GM19328 (cell line): ENCODE results near the gene AURKAIP1.
"Not testable (repeated sequence)": the region's sequence is repeated elsewhere in the genome, so short reads cannot be mapped to it uniquely, and the experiment has no call there.

Source experiments
- ATAC-seq: cut with Tn5 transposase; IDR thresholded peaks from one replicate; pipeline ENCODE4 v1.9.1; 2021; ENCODE audit warnings: mild to moderate bottlenecking, moderate library complexity; ENCODE audit not compliant: unreplicated experiment

Gene AURKAIP1

DNA sequence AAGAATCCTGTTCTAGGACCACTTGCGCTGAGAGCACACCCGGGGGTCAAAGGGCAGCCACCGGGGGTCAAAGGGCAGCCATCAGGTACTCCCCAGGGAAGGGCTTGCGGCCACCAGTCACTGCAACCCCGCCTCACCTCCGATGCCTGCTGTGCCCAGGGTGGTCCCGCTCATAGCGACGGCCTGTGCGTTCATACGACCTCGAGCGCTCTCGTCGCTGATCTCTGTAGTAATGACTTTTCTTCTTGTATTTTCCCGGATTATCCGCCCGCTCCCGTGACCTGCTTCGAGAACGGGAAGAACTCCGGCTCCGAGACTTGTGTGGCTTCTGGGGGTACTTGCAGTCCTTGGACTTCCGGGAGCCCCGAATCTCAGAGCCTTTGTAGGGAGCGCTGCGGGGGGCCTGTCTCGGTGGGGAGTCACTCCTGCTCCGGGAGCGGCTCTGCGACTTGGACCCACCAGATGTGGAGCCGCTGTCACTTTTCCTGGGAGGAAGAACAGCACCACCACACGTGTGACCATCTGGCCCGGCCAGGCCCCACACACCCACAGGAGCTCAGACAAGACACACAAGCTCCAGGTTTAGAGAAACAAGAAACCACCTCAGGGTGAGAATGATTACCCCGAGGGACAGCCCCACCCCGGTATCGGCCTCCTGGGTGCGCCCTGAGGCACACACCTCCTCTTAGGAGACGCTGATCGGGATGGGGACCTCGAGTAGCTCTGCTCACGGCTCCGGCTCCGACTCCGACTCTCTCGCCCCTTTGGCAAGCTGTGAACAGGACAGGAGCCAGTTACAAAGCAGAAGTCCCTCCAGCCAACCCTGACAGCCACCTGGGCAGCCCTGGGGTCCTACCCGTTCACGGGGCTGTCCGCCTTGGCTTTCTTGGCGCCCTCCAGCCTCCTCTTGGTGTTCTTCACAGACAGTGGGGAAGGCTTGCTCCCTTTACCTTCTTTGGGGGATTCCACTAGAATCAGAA, 12.4 kb upstream of the AURKAIP1 start:
- no peak for ATAC-seq

DNA sequence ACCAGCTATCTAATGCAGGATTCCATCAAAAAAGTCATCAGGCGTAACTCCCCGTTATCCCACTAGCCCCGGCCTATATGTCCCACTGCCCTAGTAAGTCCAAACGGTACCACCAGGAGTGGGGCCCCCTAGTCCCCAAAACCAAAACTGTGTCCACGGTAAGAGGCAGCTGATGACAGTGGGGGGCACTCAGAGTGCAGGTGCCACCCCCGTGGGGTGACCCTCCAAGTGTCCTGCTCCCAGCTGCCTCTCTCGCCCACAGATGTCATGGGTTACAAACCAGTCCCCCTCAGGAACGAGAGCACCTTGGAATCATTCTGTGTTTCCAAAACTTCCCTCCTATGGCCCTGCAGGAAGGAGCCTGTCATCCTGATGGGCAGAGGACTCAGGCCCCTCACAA, 10.9 kb upstream of the AURKAIP1 start:
- no peak for ATAC-seq

DNA sequence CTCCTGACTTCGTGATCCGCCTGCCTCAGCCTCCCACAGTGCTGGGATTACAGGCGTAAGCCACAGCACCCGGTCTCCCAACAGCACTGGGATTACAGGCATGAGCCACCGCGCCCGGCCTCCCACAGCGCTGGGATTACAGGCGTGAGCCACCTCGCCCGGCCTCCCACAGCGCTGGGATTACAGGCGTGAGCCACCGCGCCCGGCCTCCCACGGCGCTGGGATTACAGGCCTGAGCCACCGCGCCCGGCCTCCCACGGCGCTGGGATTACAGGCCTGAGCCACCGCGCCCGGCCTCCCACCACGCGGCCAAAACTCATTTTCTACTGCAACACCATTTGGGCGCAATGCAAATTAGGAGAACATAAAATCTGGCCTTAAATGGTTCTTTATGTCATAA, 10.3 kb upstream of the AURKAIP1 start:
- not testable (repeated sequence) for ATAC-seq

DNA sequence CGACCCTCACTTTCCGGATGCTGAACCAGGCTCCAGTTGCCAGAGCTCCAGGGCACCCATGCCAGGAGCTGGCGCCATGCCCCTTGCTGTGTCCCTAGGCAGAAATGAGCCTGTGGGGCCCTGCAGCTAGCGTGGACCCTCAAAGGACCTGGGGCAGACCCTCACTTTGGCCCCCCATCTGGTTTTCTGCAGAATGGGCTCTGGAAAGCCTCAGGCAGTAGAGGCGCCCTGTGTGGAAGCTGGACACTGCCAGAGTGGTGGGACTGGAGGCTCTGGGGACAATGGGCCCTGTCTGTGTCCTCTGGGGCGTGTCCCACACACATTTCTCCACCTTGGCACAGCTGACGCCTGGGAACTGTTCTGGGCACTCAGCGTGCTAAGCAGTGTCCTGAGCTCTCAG, 6.3 kb upstream of the AURKAIP1 start:
- no peak for ATAC-seq

DNA sequence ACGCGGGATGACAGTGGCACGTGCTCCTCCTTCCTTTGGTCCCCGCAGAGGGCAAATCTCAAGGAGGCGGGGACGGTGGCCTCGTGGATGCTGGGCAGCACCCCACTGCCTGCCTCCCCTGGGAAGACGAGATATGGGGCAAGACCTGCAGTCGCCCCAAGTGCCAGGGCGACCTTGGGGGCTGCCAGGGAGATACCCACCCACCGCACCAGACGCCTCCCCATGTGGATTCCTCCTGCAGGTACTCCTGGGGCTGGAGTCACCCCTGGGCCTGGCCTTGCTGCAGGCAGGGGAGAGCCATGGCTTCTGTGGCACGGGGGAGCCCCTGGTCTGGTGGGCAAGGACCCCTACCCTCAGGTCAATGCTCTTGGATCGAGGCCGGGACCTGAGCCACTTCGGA, 5.9 kb upstream of the AURKAIP1 start:
- no peak for ATAC-seq

DNA sequence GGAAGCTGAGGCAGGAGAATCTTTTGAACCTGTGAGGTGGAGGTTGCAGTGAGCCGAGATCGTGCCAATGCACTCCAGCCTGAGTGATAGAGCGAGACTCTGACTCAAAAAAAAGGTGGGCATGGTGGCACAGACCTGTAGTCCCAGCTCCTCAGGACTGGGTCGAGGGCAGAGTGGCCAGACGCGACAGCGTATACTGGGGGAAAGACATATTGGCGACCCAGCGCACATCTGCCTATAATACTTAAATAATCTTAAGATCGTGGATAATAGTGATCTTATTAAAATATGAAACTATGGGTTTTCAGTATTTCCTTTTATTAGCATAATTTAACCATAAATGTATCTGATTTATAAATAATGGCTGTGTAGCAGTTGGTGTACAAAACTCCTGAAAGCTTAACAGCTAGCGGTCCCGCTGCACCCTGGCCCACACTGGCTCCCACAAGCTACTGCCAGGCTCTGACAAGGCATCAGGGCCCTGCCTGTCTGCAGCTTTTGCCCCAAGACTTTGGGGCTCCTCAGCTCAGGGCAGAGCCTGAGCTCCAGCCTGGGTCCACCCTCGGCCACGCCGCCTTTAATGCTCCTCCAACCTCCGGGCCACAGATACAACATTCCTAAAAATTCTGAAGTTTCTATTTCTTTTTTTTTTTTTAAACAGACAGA, 2.7 kb upstream of the AURKAIP1 start:
- no peak for ATAC-seq

DNA sequence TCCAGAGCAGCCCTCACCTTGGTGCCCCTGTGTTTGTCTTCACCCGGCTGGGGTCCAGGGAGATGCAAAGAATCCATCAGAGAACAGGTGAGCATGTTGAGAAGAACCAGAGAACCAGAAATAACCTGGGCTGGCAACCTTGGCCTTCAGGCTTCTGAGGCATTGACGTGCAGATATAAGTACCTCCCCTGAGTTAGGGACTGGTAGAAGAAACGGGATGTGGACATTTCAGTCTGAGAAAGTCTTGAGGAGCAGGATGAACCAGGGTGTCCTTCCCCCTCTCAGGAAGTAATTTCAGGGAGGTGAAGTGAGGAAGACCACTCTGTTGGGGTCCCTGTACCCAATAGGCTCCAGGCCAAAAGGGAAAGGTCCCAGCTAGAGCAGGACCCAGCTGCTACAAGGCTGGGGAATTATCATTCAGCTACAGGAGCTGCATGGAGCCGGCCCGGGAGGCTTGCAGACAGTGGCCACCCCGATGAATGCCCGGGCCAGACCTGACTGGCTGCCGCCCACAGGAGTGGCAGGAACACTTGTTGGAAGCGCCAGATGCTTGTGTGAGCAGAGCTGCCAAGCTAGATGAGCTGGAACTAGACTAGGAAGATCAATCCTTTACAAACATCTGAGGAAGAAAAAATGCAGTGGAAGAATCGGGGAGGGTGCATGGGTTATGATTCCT, 1.7 kb upstream of the AURKAIP1 start:
- ATAC-seq = no peak

DNA sequence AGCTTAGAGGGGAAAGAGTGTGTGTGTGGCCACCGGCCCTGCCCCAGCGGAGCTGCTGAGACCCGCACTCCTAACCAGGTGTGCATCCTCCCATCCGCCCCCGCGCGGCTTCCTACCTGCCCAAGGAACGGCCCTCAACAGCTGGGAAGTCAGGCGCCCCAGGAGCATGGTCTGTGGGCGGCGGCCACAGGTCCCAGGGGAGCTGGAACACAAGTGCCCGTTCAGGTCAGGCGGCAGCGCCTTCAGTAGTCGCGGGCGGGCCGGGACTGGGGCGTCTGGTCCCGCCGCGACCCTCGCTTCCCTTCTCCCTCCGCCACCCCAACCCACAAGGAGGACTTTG, 448 bp downstream of the AURKAIP1 start:
- ATAC-seq = peak; percentile 1

DNA sequence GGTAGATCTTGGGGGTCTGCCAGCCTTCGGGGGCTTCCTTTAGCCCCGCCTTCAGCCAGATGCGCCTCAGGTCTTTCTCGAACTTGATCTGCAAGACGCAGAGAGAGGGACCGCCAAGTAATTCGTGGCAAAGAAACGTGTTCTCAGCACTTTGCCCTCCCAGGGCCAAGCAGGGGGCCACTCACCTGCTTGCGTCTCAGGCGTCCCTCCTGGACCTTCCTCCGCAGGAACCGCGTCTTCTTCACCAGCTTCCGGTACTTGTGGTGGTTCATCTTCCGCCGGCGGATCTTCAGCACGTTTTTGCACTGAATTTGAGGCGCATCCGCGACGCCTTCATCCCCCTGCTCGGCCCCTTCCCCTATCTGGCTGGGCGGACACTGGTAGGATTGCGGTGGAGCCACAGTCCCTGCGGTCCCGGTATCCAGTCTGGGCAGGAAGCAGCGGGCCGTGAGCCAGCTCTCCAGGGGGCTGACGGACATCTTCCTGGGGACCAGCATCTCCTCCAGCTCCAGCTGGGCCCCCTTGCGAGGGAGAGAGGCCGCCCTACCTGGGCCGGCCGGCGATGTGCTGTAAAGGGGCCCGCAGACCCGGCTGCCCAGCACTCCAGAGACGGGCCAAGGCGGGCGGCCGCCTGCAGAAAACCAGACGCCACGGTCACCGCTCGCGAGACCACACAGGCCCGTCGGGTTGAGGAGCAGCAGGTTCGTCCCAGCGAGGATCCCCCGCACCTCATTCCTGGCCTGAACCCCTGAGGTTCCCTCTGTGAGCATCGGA, 1.0 kb downstream of the AURKAIP1 start:
- ATAC-seq = no peak

DNA sequence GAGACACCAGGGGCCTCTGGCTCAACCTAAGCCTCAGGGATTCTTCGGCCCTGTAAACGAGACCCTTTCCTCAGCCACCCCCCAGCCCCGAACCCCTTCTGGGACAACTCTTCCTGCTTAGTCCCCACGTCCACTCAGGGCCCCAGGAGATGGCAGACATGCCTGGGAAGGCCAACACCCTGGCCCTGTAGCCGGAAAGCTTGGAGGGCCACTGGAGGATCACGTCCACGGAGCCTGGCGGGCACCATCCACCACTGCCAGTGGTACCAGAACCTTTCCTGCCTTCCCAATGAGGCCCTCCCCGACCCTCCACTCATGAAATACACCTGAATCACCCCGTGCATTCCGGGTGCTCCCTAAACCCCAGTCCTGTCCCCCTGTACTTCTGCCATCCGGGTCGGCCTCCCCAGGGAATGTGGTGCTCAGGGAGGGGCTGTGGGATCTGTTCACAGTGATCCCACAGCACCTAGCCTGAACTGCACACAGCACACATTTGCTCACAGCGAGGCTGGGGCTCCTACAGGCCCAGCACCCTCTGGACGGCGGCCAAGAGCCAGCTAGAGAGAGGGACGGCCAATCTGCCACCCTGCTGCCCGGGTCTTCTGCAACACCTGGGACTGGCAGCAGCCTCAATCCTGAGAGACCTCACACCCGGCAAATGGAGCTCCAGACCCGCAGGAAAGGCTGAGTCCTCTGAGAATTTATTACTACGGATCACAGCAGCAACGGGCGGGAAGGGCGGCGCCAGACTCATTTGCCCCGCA, 1.8 kb downstream of the AURKAIP1 start:
- ATAC-seq = no peak

DNA sequence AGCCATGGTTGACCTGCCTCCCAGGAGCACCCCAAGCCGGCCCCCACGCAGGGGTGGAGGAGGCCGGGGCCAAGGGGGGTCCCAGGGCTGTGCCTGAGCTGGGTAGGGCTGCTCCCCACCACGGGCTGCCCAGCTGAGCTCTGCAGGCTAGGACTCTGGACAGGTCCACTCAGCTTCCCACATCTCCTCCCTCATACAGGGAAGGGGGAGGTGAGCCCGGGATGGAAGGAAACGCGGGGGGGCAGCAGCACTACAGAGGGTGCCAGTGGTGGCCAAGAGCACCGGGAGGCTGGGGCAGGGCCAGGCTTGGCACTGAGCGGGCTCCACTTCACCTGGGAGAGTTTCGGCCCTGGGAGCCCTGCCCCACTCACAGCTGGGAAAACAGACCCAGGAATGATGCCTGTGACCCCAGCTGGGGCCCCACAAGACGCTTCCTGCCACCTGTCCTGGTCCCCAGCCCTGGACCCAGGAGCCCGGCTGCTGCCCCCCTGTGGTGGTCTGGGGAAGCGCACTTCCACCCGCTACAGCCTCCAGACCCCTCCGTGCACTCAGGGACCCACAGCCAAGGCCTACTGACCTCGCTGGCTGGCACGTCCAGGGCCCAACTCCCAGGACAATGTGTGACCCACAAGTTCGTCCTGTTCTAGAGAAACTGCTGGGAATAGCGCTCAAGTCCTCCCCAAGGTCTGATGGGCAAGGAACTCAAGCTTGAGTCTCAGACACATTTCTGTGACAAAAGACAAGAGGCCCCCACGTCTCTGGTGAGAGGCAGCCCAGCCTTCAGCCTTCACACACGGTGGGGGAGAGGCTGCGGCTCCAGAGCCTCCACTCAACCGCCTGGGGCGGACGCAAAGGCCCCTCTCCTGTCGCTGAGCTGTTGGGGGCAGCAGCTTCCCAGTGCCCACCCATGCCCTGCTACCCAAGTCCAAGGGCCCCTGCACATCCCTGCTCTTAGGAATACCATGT, 3.0 kb downstream of the AURKAIP1 start:
- ATAC-seq = no peak

DNA sequence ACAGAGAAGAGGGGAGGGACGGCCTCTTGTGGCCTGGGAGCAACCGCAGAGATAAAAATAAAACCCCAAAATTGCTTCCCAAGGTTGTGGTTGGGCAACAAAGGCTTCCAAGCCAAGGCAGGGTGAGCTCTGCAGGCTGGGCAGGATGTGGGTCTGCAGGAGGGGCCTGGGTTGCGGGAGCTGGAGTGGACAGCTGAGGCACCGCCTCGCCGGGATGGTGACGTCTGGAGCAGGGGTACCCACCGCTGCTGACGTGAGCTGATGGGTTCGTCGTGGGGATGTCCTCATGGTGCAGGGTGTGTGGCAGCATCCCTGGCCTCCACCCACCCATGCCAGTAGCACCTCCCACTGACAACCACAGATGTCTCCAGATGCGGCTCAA, 3.7 kb downstream of the AURKAIP1 start:
- ATAC-seq = no peak

DNA sequence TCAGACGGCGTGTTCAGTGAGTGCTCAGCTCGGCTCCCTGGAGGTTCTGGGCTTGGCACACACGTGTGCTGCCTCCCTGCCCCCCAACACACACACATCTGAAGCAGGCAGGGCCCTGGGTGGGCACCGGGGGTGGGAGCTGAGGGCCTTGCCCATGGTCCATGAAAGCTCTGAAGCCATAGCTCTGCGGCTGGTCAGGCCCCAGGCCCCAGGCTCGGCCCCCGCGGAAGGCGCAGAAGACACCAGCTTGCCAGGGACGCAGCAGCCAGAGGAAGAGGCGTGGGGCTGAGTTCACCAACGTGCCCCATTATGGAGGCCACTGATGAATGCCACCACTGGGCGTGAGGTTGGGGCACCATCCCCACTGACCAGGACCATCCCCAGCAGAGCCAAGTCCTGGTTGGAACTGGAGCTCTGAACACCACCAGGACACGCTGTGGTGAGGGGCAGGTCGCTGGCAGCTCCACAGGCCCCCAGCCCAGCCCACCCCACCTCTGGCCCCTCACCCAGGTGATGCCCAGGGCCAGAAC, 4.2 kb downstream of the AURKAIP1 start:
- ATAC-seq = no peak

DNA sequence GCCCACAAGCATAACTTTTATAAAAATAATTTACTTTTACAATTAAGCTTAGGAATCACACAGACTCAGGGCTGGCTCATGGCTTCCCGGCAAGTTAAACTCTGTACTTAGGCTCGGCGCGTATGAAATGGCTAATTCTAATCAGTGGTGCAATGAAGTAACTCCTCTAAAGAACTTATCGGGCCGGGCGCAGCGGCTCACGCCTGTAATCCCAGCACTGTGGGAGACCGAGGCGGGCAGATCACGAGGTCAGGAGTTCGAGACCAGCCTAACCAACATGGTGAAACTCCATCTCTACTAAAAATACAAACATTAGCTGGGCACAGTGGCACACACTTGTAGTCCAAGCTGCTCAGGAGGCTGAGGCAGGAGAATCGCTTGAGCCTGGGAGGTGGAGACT, 4.9 kb downstream of the AURKAIP1 start:
- ATAC-seq = not testable (repeated sequence)

DNA sequence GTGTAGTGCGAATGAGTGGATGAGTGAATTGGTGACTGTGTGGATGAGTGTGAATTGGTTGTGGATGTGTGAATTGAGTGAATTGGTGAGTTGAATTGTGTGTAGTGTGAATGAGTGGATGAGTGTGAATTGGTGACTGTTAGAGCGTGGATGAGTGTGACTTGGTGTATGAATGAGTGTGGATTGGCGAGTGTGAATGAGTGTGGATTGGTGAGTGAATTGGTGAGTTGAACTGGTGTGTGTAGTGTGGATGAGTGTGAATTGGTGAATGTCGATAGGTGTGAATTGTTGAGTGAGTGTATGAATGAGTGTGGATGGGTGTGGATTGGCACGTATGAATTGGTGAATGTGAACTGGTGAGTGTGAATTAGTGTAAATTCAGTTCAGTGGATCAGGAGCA, 7.7 kb downstream of the AURKAIP1 start:
- ATAC-seq = no peak

DNA sequence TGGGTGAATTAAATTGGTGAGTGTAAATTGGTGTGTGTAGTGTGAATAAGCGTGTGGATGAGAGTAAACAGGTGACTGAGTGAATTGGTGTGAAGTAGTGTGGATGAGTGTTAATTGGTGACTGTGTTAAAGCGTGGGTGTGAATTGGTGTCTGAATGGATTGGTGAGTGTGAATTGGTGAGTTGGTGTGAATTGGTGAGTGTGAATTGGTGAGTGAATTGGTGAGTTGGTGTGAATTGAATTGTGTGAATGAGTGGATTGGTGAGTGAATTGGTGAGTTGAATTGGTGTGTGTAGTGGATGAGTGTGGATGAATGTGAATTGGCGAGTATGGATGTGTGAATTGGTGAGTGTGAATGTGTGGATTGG, 8.3 kb downstream of the AURKAIP1 start:
- ATAC-seq = no peak

DNA sequence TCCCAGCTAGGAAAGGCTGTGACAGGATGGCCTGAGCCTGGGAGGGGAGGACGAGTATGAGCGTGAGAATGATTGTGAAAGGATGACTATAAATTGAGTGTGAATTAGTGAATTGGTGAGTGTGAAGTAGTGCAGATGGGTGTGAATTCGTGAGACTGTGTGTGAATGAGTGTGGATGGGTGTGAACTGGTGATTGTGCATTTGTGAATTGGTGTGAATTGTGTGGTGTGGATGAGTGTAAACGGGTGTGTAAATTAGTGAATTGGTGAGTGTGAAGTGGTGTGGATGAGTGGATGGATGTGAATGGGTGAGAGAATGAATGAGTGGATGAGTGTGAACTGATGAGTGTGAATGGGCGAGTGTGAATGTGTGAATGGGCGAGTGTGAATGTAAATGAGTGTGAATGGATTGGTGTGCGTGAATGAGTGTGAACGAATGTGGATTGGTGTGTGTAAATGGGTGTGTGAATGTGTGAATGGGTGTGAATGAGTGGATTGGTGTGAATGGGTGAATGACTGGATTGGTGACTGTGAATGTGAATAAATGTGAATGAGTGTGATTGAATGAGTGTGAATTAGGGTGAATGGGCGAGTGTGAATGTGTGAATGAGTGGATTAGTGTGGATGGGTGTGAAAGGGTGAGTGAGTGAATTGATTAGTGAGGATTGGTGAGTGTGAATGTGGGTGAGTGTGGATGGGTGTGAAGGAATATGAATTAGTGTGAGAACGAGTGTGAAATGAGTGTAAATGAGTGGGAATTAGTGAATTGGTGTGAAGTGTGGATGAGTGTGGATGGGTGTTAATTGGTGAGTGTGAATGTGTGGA, 8.9 kb downstream of the AURKAIP1 start:
- ATAC-seq = no peak

DNA sequence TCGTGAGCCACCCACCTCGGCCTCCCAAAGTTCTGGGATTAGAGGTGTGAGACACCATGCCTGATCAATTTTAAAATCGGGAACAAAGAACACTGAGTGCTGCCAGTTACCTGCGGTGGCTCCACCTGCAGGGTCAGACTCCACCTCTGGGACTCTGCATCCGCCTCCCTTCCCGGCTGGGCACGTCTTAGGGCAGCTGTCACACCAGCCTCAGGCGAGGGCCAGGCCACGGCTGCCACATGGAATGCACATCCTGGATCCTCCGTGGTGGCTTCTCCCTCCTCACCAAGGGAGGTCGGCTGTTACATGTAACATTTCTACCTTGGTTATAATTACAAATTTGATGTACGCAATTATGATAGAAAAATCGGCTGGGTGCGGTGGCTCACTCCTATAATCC, 10.7 kb downstream of the AURKAIP1 start:
- no peak for ATAC-seq
